ENCODE results near the gene DESI2.

- TF ChIP-seq CTCF (IDR thresholded peaks at IDR 0.05; ENCODE audit: low read length), result no peak
- no peak for TF ChIP-seq EZH2 (optimal IDR thresholded peaks at IDR 0.05; ENCODE audit: low read depth, low read length)
Measured at GRCh38 chr1:244749230-244750016, 96.5 kb downstream of the DESI2 start.
